Mesenchymal stem cell (in vitro differentiated cells and primary cell): ENCODE data around the gene SLC36A2.

Experiments
- DNase-seq: peaks from one replicate; pipeline ENCODE4 v3.0.0-alpha.2; 2013
- H2AFZ ChIP-seq: one replicate; pipeline ENCODE4 v1.6.1; 2013; ENCODE audit warnings: low read depth, mild to moderate bottlenecking, control low read depth, inconsistent platforms, low read length, moderate library complexity
- H2AK5ac ChIP-seq: 2 replicates; pipeline ENCODE4 v1.6.1; 2013; ENCODE audit warnings: low read length, moderate library complexity, mild to moderate bottlenecking, inconsistent platforms; ENCODE audit not compliant: severe bottlenecking
- H2BK120ac ChIP-seq: one replicate; pipeline ENCODE4 v1.6.1; 2013; ENCODE audit warnings: low read depth, mild to moderate bottlenecking, inconsistent platforms, low read length, moderate library complexity
- H2BK12ac ChIP-seq, 2 experiments: one replicate each; pipeline ENCODE4 v1.6.1; 2013; ENCODE audit warnings: inconsistent platforms in 2 of 2, low read length in 2 of 2, mild to moderate bottlenecking in 2 of 2, moderate library complexity in 2 of 2, control low read depth in 1 of 2
- H2BK15ac ChIP-seq: one replicate; pipeline ENCODE4 v1.6.1; 2013; ENCODE audit warnings: mild to moderate bottlenecking, low read depth, inconsistent platforms; ENCODE audit not compliant: poor library complexity, severe bottlenecking
- H2BK5ac ChIP-seq: 2 replicates; pipeline ENCODE4 v1.6.1; 2013; ENCODE audit warnings: low read depth, mild to moderate bottlenecking, low read length, control low read depth, inconsistent platforms; ENCODE audit not compliant: poor library complexity, severe bottlenecking
- H3K14ac ChIP-seq, 2 experiments: one replicate each; pipeline ENCODE4 v1.6.1; 2013; ENCODE audit warnings: inconsistent platforms in 2 of 2, low read length in 2 of 2, control low read depth in 1 of 2, mild to moderate bottlenecking in 1 of 2, moderate library complexity in 1 of 2
- H3K18ac ChIP-seq, 2 experiments: one replicate each; pipeline ENCODE4 v1.6.1; 2013; ENCODE audit warnings: inconsistent platforms in 2 of 2, low read length in 2 of 2, control low read depth in 1 of 2, low read depth in 1 of 2, mild to moderate bottlenecking in 1 of 2
- H3K23ac ChIP-seq, 2 experiments: one replicate each; pipeline ENCODE4 v1.6.1; 2013; ENCODE audit warnings: inconsistent platforms in 2 of 2, low read length in 2 of 2, mild to moderate bottlenecking in 2 of 2, moderate library complexity in 2 of 2, control low read depth in 1 of 2
- H3K27ac ChIP-seq: 2 replicates; pipeline ENCODE4 v1.5.1; 2013; ENCODE audit warnings: mild to moderate bottlenecking, moderate library complexity, low read length, control low read depth, inconsistent platforms; ENCODE audit not compliant: poor library complexity, severe bottlenecking
- H3K27me3 ChIP-seq, 2 experiments: 2 replicates each; pipeline versions ENCODE4 v1.6.1 to v1.7.0; 2013; ENCODE audit warnings: low read length in 2 of 2, mild to moderate bottlenecking in 2 of 2, moderate library complexity in 2 of 2, control low read depth in 1 of 2, inconsistent platforms in 1 of 2; ENCODE audit not compliant: control insufficient read depth in 1 of 2, insufficient read depth in 1 of 2
- H3K36me3 ChIP-seq, 2 experiments: 2 replicates each; pipeline versions ENCODE4 v1.6.1 to v1.7.0; 2013; ENCODE audit warnings: low read length in 2 of 2, control low read depth in 1 of 2, inconsistent platforms in 1 of 2, low read depth in 1 of 2, mild to moderate bottlenecking in 1 of 2; ENCODE audit not compliant: insufficient read depth in 2 of 2, control insufficient read depth in 1 of 2
- H3K4ac ChIP-seq, 2 experiments: one replicate each; pipeline ENCODE4 v1.6.1; 2013; ENCODE audit warnings: inconsistent platforms in 2 of 2, low read length in 2 of 2, mild to moderate bottlenecking in 2 of 2, moderate library complexity in 2 of 2, control low read depth in 1 of 2, low read depth in 1 of 2
- H3K4me1 ChIP-seq: 2 replicates; pipeline ENCODE4 v1.6.1; 2013; ENCODE audit warnings: low read depth, low read length, control low read depth; ENCODE audit not compliant: control insufficient read depth, insufficient read depth
- H3K4me2 ChIP-seq: 2 replicates; pipeline ENCODE4 v1.6.1; 2013; ENCODE audit warnings: low read length, mild to moderate bottlenecking, inconsistent platforms; ENCODE audit not compliant: poor library complexity, severe bottlenecking
- H3K4me3 ChIP-seq, 2 experiments: 2 replicates each; pipeline versions ENCODE4 v1.5.1 to v1.7.0; 2013; ENCODE audit warnings: low read length in 2 of 2, mild to moderate bottlenecking in 2 of 2, control low read depth in 1 of 2, low read depth in 1 of 2; ENCODE audit not compliant: insufficient read depth in 1 of 2
- H3K79me1 ChIP-seq: replicated peaks from 2 replicates; pipeline ENCODE4 v1.6.1; 2013; ENCODE audit warnings: mild to moderate bottlenecking, control low read depth, low read length, inconsistent platforms; ENCODE audit not compliant: poor library complexity, severe bottlenecking
- H3K9ac ChIP-seq: 2 replicates; pipeline ENCODE4 v1.7.0; 2013; ENCODE audit warnings: mild to moderate bottlenecking, low read length, moderate library complexity
- H3K9me3 ChIP-seq: 2 replicates; pipeline ENCODE4 v1.7.0; 2013; ENCODE audit warnings: mild to moderate bottlenecking, low read length; ENCODE audit not compliant: control insufficient read depth
- H4K8ac ChIP-seq: one replicate; pipeline ENCODE4 v1.6.1; 2013; ENCODE audit warnings: inconsistent platforms, mild to moderate bottlenecking, low read length, moderate library complexity
- H4K91ac ChIP-seq: one replicate; pipeline ENCODE4 v1.6.1; 2013; ENCODE audit warnings: mild to moderate bottlenecking, low read length, inconsistent platforms
- WGBS: methylation state at CpG from one replicate; pipeline ENCODE4 v1.1.7; 2013; ENCODE audit warnings: mixed read lengths; 5-methylcytosine and 5-hydroxymethylcytosine counted together

The SLC36A2 gene

DNA sequence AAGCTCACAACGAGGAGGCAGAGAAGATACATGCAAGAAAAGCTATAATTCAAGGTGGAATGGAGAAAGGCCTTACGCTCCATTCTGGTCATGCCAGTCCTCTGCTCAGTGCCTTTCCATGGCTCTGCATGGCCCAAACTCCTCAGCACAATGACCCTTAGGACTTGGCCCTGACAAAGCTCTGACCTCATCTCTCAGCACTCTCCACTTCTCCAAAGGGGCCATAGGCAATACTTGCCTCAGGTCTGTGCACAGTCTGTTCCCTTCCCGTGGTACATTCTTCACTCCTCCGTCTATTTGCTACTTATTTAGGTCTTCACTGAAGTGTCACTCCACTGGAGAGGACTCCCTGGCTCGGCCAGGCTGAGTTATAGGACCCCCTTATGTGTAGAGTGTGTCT lies 68.5 kb downstream of the SLC36A2 start:
- Histone ChIP-seq H3K14ac (no peak overlapping the region), H3K4me3 (no peak overlapping the region), H3K9ac (no peak overlapping the region), H3K4me1 (no peaks in the 10 kb centered on the region), H3K4ac (no peak overlapping the region), H2BK12ac (no peak overlapping the region), H2BK5ac (no peak overlapping the region), H3K79me1 (no peaks in the 10 kb centered on the region), H3K9me3 (no peaks in the 10 kb centered on the region), H2AFZ (no peak overlapping the region), H3K27me3 (peaks cover 0 to 3% of the 10 kb centered on the region in 2 experiments), H2BK120ac (no peak overlapping the region), H2AK5ac (no peak overlapping the region), H2BK15ac (no peak overlapping the region), H4K8ac (no peak overlapping the region), H3K27ac (no peak overlapping the region), H3K23ac (no peak overlapping the region), H3K36me3 (no peaks in the 10 kb centered on the region), H3K4me2 (no peak overlapping the region), H3K18ac (no peak overlapping the region), H4K91ac (no peak overlapping the region)
- no peak for DNase-seq
- WGBS = 75% methylated on average over 5 of the region's 5 CpGs

DNA sequence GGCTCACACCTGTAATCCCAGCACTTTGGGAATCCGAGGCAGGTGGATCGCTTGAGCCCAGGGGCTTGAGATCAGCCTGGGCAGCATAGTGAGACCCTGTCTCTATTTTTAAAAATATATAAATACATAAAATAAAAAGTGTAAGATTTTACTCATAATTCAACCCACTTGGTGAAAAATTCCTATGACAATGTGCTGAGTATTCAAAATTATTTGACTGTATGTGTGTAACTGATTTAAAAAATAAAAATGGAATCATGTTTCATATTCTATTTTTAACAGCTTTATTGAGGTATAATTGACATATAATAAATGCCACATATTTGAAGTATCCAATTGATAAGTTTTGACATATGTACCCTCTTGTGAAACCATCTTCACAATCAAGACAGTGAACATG lies 71.6 kb downstream of the SLC36A2 start:
- Histone ChIP-seq H3K79me1 (no peaks in the 10 kb centered on the region), H2BK120ac (no peak overlapping the region), H2AFZ (no peak overlapping the region), H3K14ac (no peak overlapping the region), H2AK5ac (no peak overlapping the region), H3K27ac (no peak overlapping the region), H3K18ac (no peak overlapping the region), H3K4me2 (no peak overlapping the region), H2BK5ac (no peak overlapping the region), H3K27me3 (peaks cover 0 to 3% of the 10 kb centered on the region in 2 experiments), H3K36me3 (peaks cover 0 to 2% of the 10 kb centered on the region in 2 experiments), H3K4me1 (no peaks in the 10 kb centered on the region), H4K8ac (no peak overlapping the region), H2BK12ac (no peak overlapping the region), H3K4me3 (no peak overlapping the region), H2BK15ac (no peak overlapping the region), H3K4ac (no peak overlapping the region), H3K9ac (no peak overlapping the region), H4K91ac (no peak overlapping the region), H3K23ac (no peak overlapping the region), H3K9me3 (no peaks in the 10 kb centered on the region)
- WGBS = 100% methylated on average over 1 of the region's 2 CpGs
- no peak for DNase-seq

- no peak overlapping the region for H2AFZ ChIP-seq
- H2BK5ac ChIP-seq = no peak overlapping the region
- H3K4me3 ChIP-seq = no peak overlapping the region
- no peak overlapping the region for H3K23ac ChIP-seq
- no peak overlapping the region for H2AK5ac ChIP-seq
- H3K79me1 ChIP-seq = no peaks in the 10 kb centered on the region
- H4K8ac ChIP-seq = no peak overlapping the region
- H3K4ac ChIP-seq = no peak overlapping the region
- no peak for DNase-seq
- no peak overlapping the region for H3K18ac ChIP-seq
- no peak overlapping the region for H4K91ac ChIP-seq
- H3K9me3 ChIP-seq = no peaks in the 10 kb centered on the region
- no peak overlapping the region for H3K27ac ChIP-seq
- no peak overlapping the region for H2BK12ac ChIP-seq
- H3K36me3 ChIP-seq = peaks cover 0 to 13% of the 10 kb centered on the region in 2 experiments
- peaks cover 0 to 3% of the 10 kb centered on the region in 2 experiments for H3K27me3 ChIP-seq
- no peak overlapping the region for H3K4me2 ChIP-seq
- H3K14ac ChIP-seq = no peak overlapping the region
- no peak overlapping the region for H2BK120ac ChIP-seq
- H3K4me1 ChIP-seq = no peaks in the 10 kb centered on the region
- H3K9ac ChIP-seq = no peak overlapping the region
- H2BK15ac ChIP-seq = no peak overlapping the region
These were observed 72.7 kb downstream of the SLC36A2 start for GRCh38 chr5:151274666-151275065.

DNA sequence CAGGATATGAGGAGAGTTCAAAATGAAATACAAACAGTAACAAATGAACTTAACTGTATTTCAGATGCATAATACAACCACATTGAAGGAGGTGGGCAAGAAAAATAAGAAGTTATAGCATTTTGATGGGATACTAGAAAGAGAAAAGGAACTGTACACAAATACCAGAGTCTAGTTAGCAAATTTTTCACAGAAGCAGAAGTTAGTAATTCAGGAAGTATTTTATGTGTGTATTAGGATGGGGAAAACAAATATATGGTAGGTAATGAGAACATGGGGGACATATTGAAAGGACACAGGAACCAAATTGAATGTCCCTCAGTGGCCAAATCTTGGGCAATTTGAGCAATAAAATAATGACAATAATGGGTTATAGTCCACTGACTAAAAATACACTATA lies 76.0 kb downstream of the SLC36A2 start:
- no peak overlapping the region for H2BK5ac ChIP-seq
- H3K9me3 ChIP-seq = no peaks in the 10 kb centered on the region
- no peak overlapping the region for H3K4me3 ChIP-seq
- H3K27ac ChIP-seq = no peak overlapping the region
- no peak overlapping the region for H3K4me2 ChIP-seq
- H3K4me1 ChIP-seq = no peaks in the 10 kb centered on the region
- H3K4ac ChIP-seq = no peak overlapping the region
- no peak overlapping the region for H3K18ac ChIP-seq
- peaks cover 7 to 44% of the 10 kb centered on the region in 2 experiments for H3K36me3 ChIP-seq
- no peak overlapping the region for H3K23ac ChIP-seq
- no peak for DNase-seq
- no peak overlapping the region for H2AFZ ChIP-seq
- H3K14ac ChIP-seq = no peak overlapping the region
- H3K27me3 ChIP-seq = peaks cover 0 to 3% of the 10 kb centered on the region in 2 experiments
- H3K9ac ChIP-seq = no peak overlapping the region
- H3K79me1 ChIP-seq = no peaks in the 10 kb centered on the region
- no peak overlapping the region for H2BK12ac ChIP-seq
- H4K91ac ChIP-seq = no peak overlapping the region
- H4K8ac ChIP-seq = no peak overlapping the region
- no peak overlapping the region for H2BK15ac ChIP-seq
- H2BK120ac ChIP-seq = no peak overlapping the region
- H2AK5ac ChIP-seq = no peak overlapping the region
